A673 (cell line): ENCODE results near the gene TAS2R13.

Experiments used
- EZH2 ChIP-seq: fragments of 200-600 bp; sonication (generic); IDR thresholded peaks from 2 replicates; pipeline ENCODE4 v1.6.1; 2017; ENCODE audit warnings: borderline replicate concordance, low read depth, mild to moderate bottlenecking, mixed read lengths, antibody characterized with exemption, low read length; ENCODE audit not compliant: poor library complexity, severe bottlenecking
- TF ChIP-seq, protein P1 (sequence below): fragments of 300-800, 200-600 bp; sonication (generic); conservative IDR thresholded peaks from 2 replicates; pipeline ENCODE4 v1.5.1; 2017; ENCODE audit warnings: low read depth, mild to moderate bottlenecking, antibody characterized with exemption, low read length, moderate library complexity, mixed read lengths

GRCh38 chr12:10957741-10958140 lies 48.4 kb upstream of the TAS2R13 start:
- TF ChIP-seq, protein P1, sequence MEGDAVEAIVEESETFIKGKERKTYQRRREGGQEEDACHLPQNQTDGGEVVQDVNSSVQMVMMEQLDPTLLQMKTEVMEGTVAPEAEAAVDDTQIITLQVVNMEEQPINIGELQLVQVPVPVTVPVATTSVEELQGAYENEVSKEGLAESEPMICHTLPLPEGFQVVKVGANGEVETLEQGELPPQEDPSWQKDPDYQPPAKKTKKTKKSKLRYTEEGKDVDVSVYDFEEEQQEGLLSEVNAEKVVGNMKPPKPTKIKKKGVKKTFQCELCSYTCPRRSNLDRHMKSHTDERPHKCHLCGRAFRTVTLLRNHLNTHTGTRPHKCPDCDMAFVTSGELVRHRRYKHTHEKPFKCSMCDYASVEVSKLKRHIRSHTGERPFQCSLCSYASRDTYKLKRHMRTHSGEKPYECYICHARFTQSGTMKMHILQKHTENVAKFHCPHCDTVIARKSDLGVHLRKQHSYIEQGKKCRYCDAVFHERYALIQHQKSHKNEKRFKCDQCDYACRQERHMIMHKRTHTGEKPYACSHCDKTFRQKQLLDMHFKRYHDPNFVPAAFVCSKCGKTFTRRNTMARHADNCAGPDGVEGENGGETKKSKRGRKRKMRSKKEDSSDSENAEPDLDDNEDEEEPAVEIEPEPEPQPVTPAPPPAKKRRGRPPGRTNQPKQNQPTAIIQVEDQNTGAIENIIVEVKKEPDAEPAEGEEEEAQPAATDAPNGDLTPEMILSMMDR: no peak
- no peak for TF ChIP-seq EZH2
